HCT116 (cell line): ENCODE data around the gene S100A7A. TPM values are rescaled to one million over a fixed set of nuclear protein-coding genes. Genes with fewer than 3 reads are reported as not detected.

ENCODE experiments used
- ATAC-seq: fragments of 200-7000 bp; cut with Tn5 transposase; 2 replicates; pipeline ENCODE4 v1.9.1; 2020; ENCODE audit warnings: mild to moderate bottlenecking, moderate library complexity
- BruUV-seq: library from RNA; stranded (reverse); fragments of 400-500 nt; replicated peaks from 2 replicates; lab custom pipeline; 2021; lab: Mats Ljungman, UMichigan
- CTCF ChIA-PET: fragments of 300-600 bp; sonication (Branson Sonifier 250); formaldehyde crosslinking; loops from one replicate; lab custom pipeline; 2021; ENCODE audit warnings: antibody characterized with exemption; lab: Charles Lee
- POLR2A ChIA-PET: fragments of 300-600, 350-600 bp; sonication (Branson Sonifier 250); formaldehyde crosslinking; loops from one replicate; lab custom pipeline; 2021; ENCODE audit warnings: antibody characterized with exemption; lab: Charles Lee
- RAD21 ChIA-PET, 2 experiments: fragments of 300-600 bp; sonication (Branson Sonifier 250); formaldehyde crosslinking; loops; one replicate each; lab custom pipeline; 2023; ENCODE audit warnings: low total read pairs in 2 of 2; ENCODE audit not compliant: uncharacterized antibody in 2 of 2, unreplicated experiment in 2 of 2, low non-redundant PET in 1 of 2; lab: Charles Lee
- DNase-seq: peaks from one replicate; pipeline ENCODE4 v3.0.0-alpha.2; 2010; ENCODE audit warnings: low read depth, low spot score
- H2AFZ ChIP-seq: fragments of 200-600 bp; shearing (Covaris generic), sonication (generic); 2 replicates; pipeline ENCODE4 v1.6.1; 2017; ENCODE audit warnings: low read depth, mixed run types, mixed read lengths, antibody characterized with exemption, low read length; ENCODE audit not compliant: poor library complexity, severe bottlenecking
- H3K27ac ChIP-seq: 2 replicates; pipeline ENCODE4 v1.5.1; 2012; ENCODE audit warnings: low read depth, low read length
- H3K27me3 ChIP-seq: fragments of 200-600 bp; sonication (generic); 2 replicates; pipeline ENCODE4 v1.6.1; 2016; ENCODE audit warnings: mixed run types, low read length, mixed read lengths; ENCODE audit not compliant: insufficient read depth
- H3K36me3 ChIP-seq, 2 experiments: fragments of 200-500 bp in 1 of 2; fragments of 200-600 bp in 1 of 2; sonication (Bioruptor generic) in 1 of 2; sonication (generic) in 1 of 2; 2 replicates each; pipeline versions ENCODE4 v1.5.1 to v1.6.1; 2014 to 2016; ENCODE audit warnings: low read length in 2 of 2, inconsistent platforms in 1 of 2, mixed read lengths in 1 of 2, mixed run types in 1 of 2; ENCODE audit not compliant: insufficient read depth in 2 of 2, control insufficient read depth in 1 of 2
- H3K4me1 ChIP-seq, 2 experiments: fragments of 200-600 bp in 1 of 2; sonication (generic) in 1 of 2; 2 replicates each; pipeline versions ENCODE4 v1.5.1 to v1.6.1; 2012 to 2017; ENCODE audit warnings: low read length in 2 of 2, inconsistent platforms in 1 of 2, mild to moderate bottlenecking in 1 of 2, mixed read lengths in 1 of 2, mixed run types in 1 of 2, moderate library complexity in 1 of 2; ENCODE audit not compliant: insufficient read depth in 2 of 2, control insufficient read depth in 1 of 2
- H3K4me2 ChIP-seq: fragments of 200-600 bp; sonication (generic); 2 replicates; pipeline ENCODE4 v1.6.1; 2017; ENCODE audit warnings: mixed run types, low read length, mixed read lengths
- H3K4me3 ChIP-seq, 2 experiments: fragments of 200-600 bp in 1 of 2; sonication (generic) in 1 of 2; replicated peaks in 1 of 2; 2 replicates each; pipeline ENCODE4 v1.5.1; 2011 to 2016; ENCODE audit warnings: low read length in 2 of 2, control low read depth in 1 of 2, low read depth in 1 of 2, mild to moderate bottlenecking in 1 of 2, mixed read lengths in 1 of 2, mixed run types in 1 of 2
- H3K79me2 ChIP-seq: fragments of 200-600 bp; sonication (generic); 2 replicates; pipeline ENCODE4 v1.6.1; 2017; ENCODE audit warnings: mild to moderate bottlenecking, mixed run types, low read length, moderate library complexity, mixed read lengths; ENCODE audit not compliant: insufficient read depth
- H3K9ac ChIP-seq: fragments of 200-600 bp; sonication (generic); 2 replicates; pipeline ENCODE4 v1.6.1; 2016; ENCODE audit warnings: low read length, mixed read lengths
- H3K9me2 ChIP-seq: fragments of 200-600 bp; sonication (generic), shearing (Covaris generic); 2 replicates; pipeline ENCODE4 v1.6.1; 2017; ENCODE audit warnings: mixed run types, mild to moderate bottlenecking, moderate library complexity; ENCODE audit not compliant: insufficient read depth
- H3K9me3 ChIP-seq, 2 experiments: fragments of 200-500 bp in 1 of 2; fragments of 200-600 bp in 1 of 2; sonication (Bioruptor generic) in 1 of 2; sonication (generic) in 1 of 2; 2 replicates each; pipeline ENCODE4 v1.6.1; 2014 to 2017; ENCODE audit warnings: low read length in 2 of 2, mixed read lengths in 2 of 2, inconsistent platforms in 1 of 2, low read depth in 1 of 2, mild to moderate bottlenecking in 1 of 2, mixed run types in 1 of 2, moderate library complexity in 1 of 2; ENCODE audit not compliant: control insufficient read depth in 1 of 2, insufficient read depth in 1 of 2
- H4K20me1 ChIP-seq: fragments of 200-600 bp; sonication (generic), shearing (Covaris generic); 2 replicates; pipeline ENCODE4 v1.6.1; 2017; ENCODE audit warnings: mixed run types, mild to moderate bottlenecking, moderate library complexity; ENCODE audit not compliant: insufficient read depth
- CBX3 ChIP-seq: IDR thresholded peaks from 2 replicates; pipeline ENCODE4 v1.6.1; 2012; ENCODE audit warnings: low read depth
- CEBPB ChIP-seq: IDR thresholded peaks from 2 replicates; pipeline ENCODE4 v1.6.1; 2012; ENCODE audit warnings: low read depth
- CTCF ChIP-seq, 3 experiments: fragments of 200-600 bp in 1 of 3; sonication (generic) in 1 of 3; IDR thresholded peaks in 2 of 3; conservative IDR thresholded peaks in 1 of 3; 2 replicates each; pipeline ENCODE4 v1.5.1; 2012 to 2017; ENCODE audit warnings: low read depth in 2 of 3, low read length in 2 of 3, antibody characterized with exemption in 1 of 3, borderline replicate concordance in 1 of 3, control low read depth in 1 of 3, mild to moderate bottlenecking in 1 of 3, mixed read lengths in 1 of 3, mixed run types in 1 of 3, moderate library complexity in 1 of 3; ENCODE audit not compliant: insufficient read depth in 1 of 3
- EGR1 ChIP-seq: IDR thresholded peaks from 2 replicates; pipeline ENCODE4 v1.6.1; 2012; ENCODE audit warnings: low read depth
- ELF1 ChIP-seq: IDR thresholded peaks from 2 replicates; pipeline ENCODE4 v1.6.1; 2012; ENCODE audit warnings: low read depth, borderline replicate concordance
- EZH2 ChIP-seq: fragments of 200-600 bp; sonication (generic); IDR thresholded peaks from 2 replicates; pipeline ENCODE4 v1.6.1; 2017; ENCODE audit warnings: antibody characterized with exemption, mixed run types
- EZH2phosphoT487 ChIP-seq: fragments of 200-600 bp; IDR thresholded peaks from 2 replicates; pipeline ENCODE4 v1.6.1; 2018; ENCODE audit warnings: antibody characterized with exemption, borderline replicate concordance
- FOSL1 ChIP-seq: IDR thresholded peaks from 2 replicates; pipeline ENCODE4 v1.6.1; 2012; ENCODE audit warnings: low read depth
- MAX ChIP-seq: IDR thresholded peaks from 2 replicates; pipeline ENCODE4 v1.6.1; 2012
- POLR2A ChIP-seq: IDR thresholded peaks from 2 replicates; pipeline ENCODE4 v1.7.0; 2011; ENCODE audit warnings: borderline replicate concordance; ENCODE audit not compliant: insufficient read depth, insufficient read length; ENCODE audit errors: extremely low read depth
- POLR2AphosphoS5 ChIP-seq: IDR thresholded peaks from 2 replicates; pipeline ENCODE4 v1.6.1; 2011; ENCODE audit warnings: mild to moderate bottlenecking, low read depth, low read length, moderate library complexity
- RAD21 ChIP-seq: IDR thresholded peaks from 2 replicates; pipeline ENCODE4 v1.6.1; 2012; ENCODE audit warnings: low read depth, mild to moderate bottlenecking
- ZBTB33 ChIP-seq: IDR thresholded peaks from 2 replicates; pipeline ENCODE4 v1.6.1; 2011; ENCODE audit warnings: mild to moderate bottlenecking, low read length, moderate library complexity; ENCODE audit not compliant: insufficient replicate concordance; ENCODE audit errors: extremely low read depth
- ZNF274 ChIP-seq: fragments of 200-500 bp; sonication (Bioruptor generic); IDR thresholded peaks from 2 replicates; pipeline ENCODE4 v1.6.1; 2014; ENCODE audit warnings: mild to moderate bottlenecking, low read depth, low read length, inconsistent platforms
- intact Hi-C: fragments of 100-400 bp; cut with micrococcal nuclease; formaldehyde crosslinking; loops from 2 replicates; pipeline ENCODE4 v1.10.0; 2022
- total RNA-seq: library from RNA; stranded (reverse); gene quantifications from one replicate; pipeline ENCODE4 v1.2.1, GENCODE V29; 2021; ENCODE audit not compliant: unreplicated experiment

Gene S100A7A
- total RNA-seq, 1 experiment from 2014 or later, result not detected

- no peak for DNase-seq
- Histone ChIP-seq H3K9ac (no peak overlapping the region), H3K9me2 (no peaks in the 10 kb centered on the region), H3K4me3 (no peak overlapping the region), H2AFZ (no peak overlapping the region), H3K27me3 (peaks cover 63% of the 10 kb centered on the region), H3K79me2 (no peaks in the 10 kb centered on the region), H3K4me2 (no peak overlapping the region), H3K27ac (no peak overlapping the region), H3K9me3 (no peaks in the 10 kb centered on the region), H3K4me1 (no peaks in the 10 kb centered on the region), H4K20me1 (no peaks in the 10 kb centered on the region), H3K36me3 (no peaks in the 10 kb centered on the region)
- BruUV-seq, result no TSS peak
- CTCF ChIA-PET, result no interaction called here
- TF ChIP-seq ZBTB33 (no peak), EZH2phosphoT487 (no peak), ZNF274 (no peak), CTCF (IDR thresholded peaks at IDR 0.05 in 2 of 3, conservative IDR thresholded peaks at IDR 0.05 in 1 of 3; ENCODE audit: borderline replicate concordance in 1 of 3, insufficient read depth in 1 of 3, low read depth in 2 of 3, low read length in 2 of 3) (no peak), EZH2 (no peak), POLR2A (no peak), FOSL1 (no peak), CEBPB (no peak), CBX3 (no peak), RAD21 (no peak), MAX (no peak), POLR2AphosphoS5 (no peak), EGR1 (no peak), ELF1 (no peak)
- intact Hi-C loops, result no loop called here
- POLR2A ChIA-PET, result no interaction called here
- RAD21 ChIA-PET, result no interaction called here
- no peak for ATAC-seq
Measured at GRCh38 chr1:153420306-153420705, 4.0 kb downstream of the S100A7A start.
